ENCODE measurements around the gene PYM1. TPM values are rescaled to one million over a fixed set of nuclear protein-coding genes. Genes with fewer than 3 reads are reported as not detected.

PYM1 gene
- 20.1 and 25.9 TPM in 2 replicates for total RNA-seq (2014; rRNA removed; shearing (Covaris generic))
- 33.5 and 34.4 TPM in 2 replicates for polyA plus RNA-seq (2016; fragmentation: Nextera tagmentation; extraction: Ambion mirVana)

DNA sequence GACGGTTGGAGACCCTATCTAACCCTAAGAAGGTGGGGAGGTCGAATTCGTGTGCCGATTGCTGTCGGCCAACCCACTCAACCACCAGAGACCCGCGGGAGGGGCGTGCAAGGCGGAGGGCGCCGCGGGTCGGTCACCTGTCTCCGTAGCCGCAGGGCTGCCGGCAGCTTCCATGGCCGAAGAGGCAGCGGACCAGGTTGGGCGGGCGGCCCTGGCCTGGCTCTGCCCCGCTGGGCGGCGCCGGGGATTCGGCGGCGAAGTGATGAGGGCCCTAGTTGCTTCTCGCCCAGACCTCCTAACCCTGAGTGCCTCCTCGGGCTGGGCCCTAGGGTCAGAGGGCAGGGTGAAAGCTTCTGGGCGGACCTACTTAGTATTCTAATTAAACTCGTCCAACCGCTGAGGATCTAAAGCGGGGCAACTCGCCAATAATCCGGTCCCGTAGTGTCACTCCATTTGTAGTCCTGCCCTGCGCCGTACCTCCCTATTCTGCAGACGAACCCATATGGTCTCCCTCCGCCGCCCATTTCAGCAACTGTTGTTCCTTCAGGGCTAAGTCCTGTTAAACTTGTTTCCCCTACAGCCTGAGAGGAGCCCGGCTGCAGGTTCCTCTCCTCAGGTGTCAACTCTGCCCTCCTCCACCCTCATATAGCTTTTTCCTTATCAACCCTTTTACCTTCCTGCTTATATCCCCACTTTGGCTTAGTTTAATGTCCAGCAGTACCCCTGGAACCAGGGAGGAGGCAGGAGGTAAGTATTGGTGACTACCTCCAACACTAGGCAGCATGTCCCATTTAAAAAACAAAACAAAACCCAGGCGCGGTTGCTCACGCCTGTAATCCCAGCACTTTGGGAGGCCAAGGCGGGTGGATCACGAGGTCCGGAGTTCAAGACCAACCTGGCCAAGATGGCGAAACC lies at the start of gene PYM1:
TSS of gene PYM1 (minus strand) at position 307 of the 915 bp plus-strand sequence. CDS start at position 174, 133 bp downstream.
- peak within 1 kb of the TSS; percentile 94 for H3K4me2 ChIP-seq (ENCODE audit: unreplicated experiment)
- WGBS, 2 experiments (ENCODE audit: low coverage in 1 of 2, low lambda C conversion rate in 2 of 2, missing lambda C conversion rate in 2 of 2): 2 to 3% methylated on average over 45 to 49 of the region's 49 CpGs

GRCh38 chr12:55974308-55974730 lies 46.6 kb upstream of the PYM1 start:
- Histone ChIP-seq H3K27me3 (replicated peaks; ENCODE audit: insufficient read depth) (no peaks in the 10 kb centered on the region), H3K9me3 (ENCODE audit: low read depth) (no peaks in the 10 kb centered on the region), H3K4me3 (peak overlapping the region; percentile 97), H3K9me2 (ENCODE audit: insufficient read depth) (no peaks in the 10 kb centered on the region), H3K36me3 (ENCODE audit: low read depth) (0 out of 2 replicates have a peak, but pooled peaks cover 3% of the 10 kb centered on the region), H4K20me1 (ENCODE audit: insufficient read depth) (no peaks in the 10 kb centered on the region), H3K79me2 (ENCODE audit: insufficient read depth) (peaks cover 55% of the 10 kb centered on the region), H3K27ac (peak overlapping the region; percentile 84), H3K4me2 (ENCODE audit: unreplicated experiment) (peak overlapping the region; percentile 99), H3F3A (ENCODE audit: insufficient read depth) (peaks cover 27% of the 10 kb centered on the region), H2AFZ (peak overlapping the region; percentile 89), H3K4me1 (ENCODE audit: insufficient read depth) (peaks cover 17% of the 10 kb centered on the region), H3K9ac (peak overlapping the region; percentile 99)
- 0 to 1% methylated on average over 10 to 15 of the region's 15 CpGs for WGBS, 2 experiments (ENCODE audit: low coverage in 1 of 2, low lambda C conversion rate in 2 of 2, missing lambda C conversion rate in 2 of 2)
- DNase-seq: peak; percentile 73
- TF ChIP-seq EZH2 (IDR thresholded peaks at IDR 0.05; ENCODE audit: insufficient read depth, poor library complexity, severe bottlenecking): no peak
- no peak for TF ChIP-seq EZH2phosphoT487 (IDR thresholded peaks at IDR 0.05; ENCODE audit: insufficient read depth, low read depth)
- in situ Hi-C loops (cut with MboI): no loop called here

More for the DNA sequence above, at the start of gene PYM1:
- Histone ChIP-seq H3K27me3 (replicated peaks; ENCODE audit: insufficient read depth) (no peaks in the 10 kb centered on the region), H3K9ac (peak within 1 kb of the TSS; percentile 96), H2AFZ (peak within 1 kb of the TSS; percentile 92), H3K9me3 (ENCODE audit: low read depth) (no peaks in the 10 kb centered on the region), H3K4me1 (ENCODE audit: insufficient read depth) (peaks cover 31% of the 10 kb centered on the region), H3F3A (ENCODE audit: insufficient read depth) (peaks cover 34% of the 10 kb centered on the region), H3K27ac (peak within 1 kb of the TSS; percentile 94), H3K4me3 (peak within 1 kb of the TSS; percentile 98), H3K9me2 (ENCODE audit: insufficient read depth) (no peaks in the 10 kb centered on the region), H3K79me2 (ENCODE audit: insufficient read depth) (peaks cover 71% of the 10 kb centered on the region), H3K36me3 (ENCODE audit: low read depth) (no peaks in the 10 kb centered on the region), H4K20me1 (ENCODE audit: insufficient read depth) (no peaks in the 10 kb centered on the region)
- TF ChIP-seq EZH2phosphoT487 (IDR thresholded peaks at IDR 0.05; ENCODE audit: insufficient read depth, low read depth): no peak
- TF ChIP-seq EZH2 (IDR thresholded peaks at IDR 0.05; ENCODE audit: insufficient read depth, poor library complexity, severe bottlenecking): no peak
- in situ Hi-C loops (cut with MboI): loop anchor here (5.0 kb wide), 1 partner anchor 86 kb away; the partner anchor contains the start of gene MMP19
- peak; percentile 82 for DNase-seq

- peaks cover 53% of the 10 kb centered on the region for H3K79me2 ChIP-seq (ENCODE audit: insufficient read depth)
- peak within 1 kb of the TSS; percentile 99 for H3K4me2 ChIP-seq (ENCODE audit: unreplicated experiment)
- H3K9ac ChIP-seq: peak within 1 kb of the TSS; percentile 99
- 0 to 2% methylated on average over 39 of the region's 39 CpGs for WGBS, 2 experiments (ENCODE audit: low coverage in 1 of 2, low lambda C conversion rate in 2 of 2, missing lambda C conversion rate in 2 of 2)
- H3K27me3 ChIP-seq (replicated peaks; ENCODE audit: insufficient read depth): no peaks in the 10 kb centered on the region
- no peaks in the 10 kb centered on the region for H4K20me1 ChIP-seq (ENCODE audit: insufficient read depth)
- H3K4me3 ChIP-seq: peak within 1 kb of the TSS; percentile 97
- TF ChIP-seq EZH2phosphoT487 (IDR thresholded peaks at IDR 0.05; ENCODE audit: insufficient read depth, low read depth) (no peak), EZH2 (IDR thresholded peaks at IDR 0.05; ENCODE audit: insufficient read depth, poor library complexity, severe bottlenecking) (no peak)
- 0 out of 2 replicates have a peak, but pooled peaks cover 3% of the 10 kb centered on the region for H3K36me3 ChIP-seq (ENCODE audit: low read depth)
- peaks cover 17% of the 10 kb centered on the region for H3K4me1 ChIP-seq (ENCODE audit: insufficient read depth)
- no peaks in the 10 kb centered on the region for H3K9me2 ChIP-seq (ENCODE audit: insufficient read depth)
- peak within 1 kb of the TSS; percentile 96 for H3K27ac ChIP-seq
- peak; percentile 100 for DNase-seq
- in situ Hi-C loops (cut with MboI): no loop called here
- H3K9me3 ChIP-seq (ENCODE audit: low read depth): no peaks in the 10 kb centered on the region
- peak within 1 kb of the TSS; percentile 89 for H2AFZ ChIP-seq
- H3F3A ChIP-seq (ENCODE audit: insufficient read depth): peaks cover 27% of the 10 kb centered on the region
Measured at GRCh38 chr12:55973599-55974307, 46.1 kb upstream of the PYM1 start, which contains the start of gene RAB5B. TSS of gene RAB5B (plus strand) at chr12:55974078. CDS start at chr12:55986961, 12,883 bp downstream.

Measured in GM23248 (cell line).